ENCODE measurements around the gene VAV3. TPM values are rescaled to one million over a fixed set of nuclear protein-coding genes. Genes with fewer than 3 reads are reported as not detected.

Gene VAV3
- total and polyA plus RNA-seq, 2 donors from 2014 or later, result 61.6 to 87.5 TPM

- DNase-seq, result no peak
- intact Hi-C loops (cut with DNase I), result no loop called here
- Histone ChIP-seq H3K4me3 (ENCODE audit: low read length in 3 of 3) (no peak overlapping the region), H3K9ac (ENCODE audit: low read length in 3 of 3) (no peak overlapping the region), H3K27me3 (ENCODE audit: control insufficient read depth, insufficient read depth, low read length) (no peaks in the 10 kb centered on the region), H3K4me1 (ENCODE audit: control insufficient read depth in 2 of 3, insufficient read depth in 2 of 3, low read depth in 1 of 3, low read length in 3 of 3) (peaks cover 0 to 4% (median 2%) of the 10 kb centered on the region in 3 donors), H3K27ac (ENCODE audit: low read depth in 2 of 2, low read length in 2 of 2) (no peak overlapping the region), H3K9me3 (ENCODE audit: control insufficient read depth in 2 of 3, insufficient read depth in 1 of 3, low read length in 3 of 3) (no peaks in the 10 kb centered on the region), H3K36me3 (ENCODE audit: control insufficient read depth in 2 of 3, insufficient read depth in 3 of 3, low read length in 3 of 3) (no peaks in the 10 kb centered on the region)
- FAIRE-seq, result no peak
- TF ChIP-seq CTCF (IDR thresholded peaks at IDR 0.05; ENCODE audit: borderline replicate concordance, extremely low read depth, insufficient read depth), result no peak
Observed at GRCh38 chr1:107940017-107940577, 24.9 kb downstream of the VAV3 start.

- intact Hi-C loops (cut with DNase I), result no loop called here
- H3K36me3 ChIP-seq (ENCODE audit: control insufficient read depth in 2 of 3, insufficient read depth in 3 of 3, low read length in 3 of 3), result no peaks in the 10 kb centered on the region
- H3K9ac ChIP-seq (ENCODE audit: low read length in 3 of 3), result no peak overlapping the region
- no peak overlapping the region for H3K27ac ChIP-seq (ENCODE audit: low read depth in 2 of 2, low read length in 2 of 2)
- TF ChIP-seq CTCF (IDR thresholded peaks at IDR 0.05; ENCODE audit: borderline replicate concordance, extremely low read depth, insufficient read depth), result no peak
- H3K4me3 ChIP-seq (ENCODE audit: low read length in 3 of 3), result no peak overlapping the region
- peaks cover 0 to 4% (median 2%) of the 10 kb centered on the region in 3 donors for H3K4me1 ChIP-seq (ENCODE audit: control insufficient read depth in 2 of 3, insufficient read depth in 2 of 3, low read depth in 1 of 3, low read length in 3 of 3)
- no peaks in the 10 kb centered on the region for H3K27me3 ChIP-seq (ENCODE audit: control insufficient read depth, insufficient read depth, low read length)
- no peak for FAIRE-seq
- no peaks in the 10 kb centered on the region for H3K9me3 ChIP-seq (ENCODE audit: control insufficient read depth in 2 of 3, insufficient read depth in 1 of 3, low read length in 3 of 3)
- DNase-seq, result no peak
Observed at GRCh38 chr1:107939256-107939655, 25.7 kb downstream of the VAV3 start.

- DNase-seq (peak in 2 of 5 donors; percentile 18 to 43), FAIRE-seq (no peak)
- Histone ChIP-seq H3K4me1 (ENCODE audit: control insufficient read depth in 2 of 3, insufficient read depth in 2 of 3, low read depth in 1 of 3, low read length in 3 of 3) (peaks cover 0 to 4% (median 2%) of the 10 kb centered on the region in 3 donors), H3K4me3 (ENCODE audit: low read length in 3 of 3) (no peak overlapping the region), H3K27me3 (ENCODE audit: control insufficient read depth, insufficient read depth, low read length) (no peaks in the 10 kb centered on the region), H3K27ac (ENCODE audit: low read depth in 2 of 2, low read length in 2 of 2) (no peak overlapping the region), H3K9ac (ENCODE audit: low read length in 3 of 3) (no peak overlapping the region), H3K9me3 (ENCODE audit: control insufficient read depth in 2 of 3, insufficient read depth in 1 of 3, low read length in 3 of 3) (no peaks in the 10 kb centered on the region), H3K36me3 (ENCODE audit: control insufficient read depth in 2 of 3, insufficient read depth in 3 of 3, low read length in 3 of 3) (no peaks in the 10 kb centered on the region)
- no peak for TF ChIP-seq CTCF (IDR thresholded peaks at IDR 0.05; ENCODE audit: borderline replicate concordance, extremely low read depth, insufficient read depth)
- intact Hi-C loops (cut with DNase I), result no loop called here
Observed at GRCh38 chr1:107936498-107937481, 28.2 kb downstream of the VAV3 start.
